H9 (cell line): ENCODE results near the gene RHOJ. TPM values are rescaled to one million over a fixed set of nuclear protein-coding genes. Genes with fewer than 3 reads are reported as not detected.

Experiments used
- DNase-seq: peaks from one replicate; pipeline ENCODE4 v3.0.0-alpha.2; 2017
- H2AFZ ChIP-seq: one replicate; pipeline ENCODE4 v1.6.1; 2013; ENCODE audit warnings: mild to moderate bottlenecking, low read length, control low read depth, moderate library complexity
- H2AK5ac ChIP-seq: 2 replicates; pipeline ENCODE4 v1.6.1; 2013; ENCODE audit warnings: low read length, control low read depth, mixed read lengths; ENCODE audit not compliant: insufficient read length
- H2BK120ac ChIP-seq: one replicate; pipeline ENCODE4 v1.6.1; 2013; ENCODE audit warnings: low read depth, mild to moderate bottlenecking, low read length, control low read depth, inconsistent platforms; ENCODE audit not compliant: poor library complexity, severe bottlenecking
- H2BK12ac ChIP-seq: 2 replicates; pipeline ENCODE4 v1.6.1; 2013; ENCODE audit warnings: low read length, control low read depth, mixed read lengths, low read depth; ENCODE audit not compliant: insufficient read length
- H2BK15ac ChIP-seq: 2 replicates; pipeline ENCODE4 v1.6.1; 2013; ENCODE audit warnings: low read depth, low read length, control low read depth
- H2BK20ac ChIP-seq: one replicate; pipeline ENCODE4 v1.6.1; 2013; ENCODE audit warnings: low read depth, mild to moderate bottlenecking, low read length, control low read depth, inconsistent platforms; ENCODE audit not compliant: poor library complexity, severe bottlenecking
- H2BK5ac ChIP-seq: 2 replicates; pipeline ENCODE4 v1.6.1; 2013; ENCODE audit warnings: low read length, control low read depth, mixed read lengths; ENCODE audit not compliant: insufficient read length
- H3K14ac ChIP-seq: 2 replicates; pipeline ENCODE4 v1.6.1; 2013; ENCODE audit warnings: low read length, control low read depth; ENCODE audit not compliant: insufficient read depth
- H3K18ac ChIP-seq: 2 replicates; pipeline ENCODE4 v1.6.1; 2013; ENCODE audit warnings: low read depth, mild to moderate bottlenecking, mixed read lengths, low read length, control low read depth; ENCODE audit not compliant: insufficient read length
- H3K23ac ChIP-seq: 2 replicates; pipeline ENCODE4 v1.6.1; 2013; ENCODE audit warnings: low read length, control low read depth, mixed read lengths, low read depth; ENCODE audit not compliant: insufficient read length
- H3K23me2 ChIP-seq: 2 replicates; pipeline ENCODE4 v1.6.1; 2013; ENCODE audit warnings: low read depth, mild to moderate bottlenecking, mixed read lengths, low read length, control low read depth; ENCODE audit not compliant: insufficient read length, poor library complexity, severe bottlenecking
- H3K27ac ChIP-seq: 2 replicates; pipeline ENCODE4 v1.5.1; 2013; ENCODE audit warnings: low read length, control low read depth, mixed read lengths, low read depth; ENCODE audit not compliant: insufficient read length
- H3K27me3 ChIP-seq: 2 replicates; pipeline ENCODE4 v1.6.1; 2013; ENCODE audit warnings: low read length, control low read depth, inconsistent platforms; ENCODE audit not compliant: insufficient read depth
- H3K4ac ChIP-seq: 2 replicates; pipeline ENCODE4 v1.6.1; 2013; ENCODE audit warnings: low read depth, mild to moderate bottlenecking, control low read depth, inconsistent platforms, low read length, moderate library complexity
- H3K4me1 ChIP-seq: 2 replicates; pipeline ENCODE4 v1.6.1; 2013; ENCODE audit warnings: low read length, control low read depth, inconsistent platforms; ENCODE audit not compliant: insufficient read depth
- H3K4me2 ChIP-seq: 2 replicates; pipeline ENCODE4 v1.6.1; 2013; ENCODE audit warnings: low read length, control low read depth, mixed read lengths; ENCODE audit not compliant: insufficient read length, insufficient read depth
- H3K56ac ChIP-seq: 2 replicates; pipeline ENCODE4 v1.6.1; 2013; ENCODE audit warnings: low read depth, mild to moderate bottlenecking, mixed read lengths, low read length, control low read depth; ENCODE audit not compliant: insufficient read length
- H3K79me1 ChIP-seq: 2 replicates; pipeline ENCODE4 v1.6.1; 2013; ENCODE audit warnings: low read depth, mild to moderate bottlenecking, moderate library complexity, low read length, control low read depth, inconsistent platforms; ENCODE audit not compliant: insufficient read depth, poor library complexity, severe bottlenecking
- H3K79me2 ChIP-seq: 2 replicates; pipeline ENCODE4 v1.6.1; 2013; ENCODE audit warnings: low read length, control low read depth, inconsistent platforms; ENCODE audit not compliant: insufficient read depth
- H3K9ac ChIP-seq: 2 replicates; pipeline ENCODE4 v1.6.1; 2013; ENCODE audit warnings: low read length, control low read depth, mixed read lengths; ENCODE audit not compliant: insufficient read length; ENCODE audit errors: extremely low read depth
- H3K9me3 ChIP-seq: one replicate; pipeline ENCODE4 v1.6.1; 2013; ENCODE audit warnings: low read depth, low read length, inconsistent platforms; ENCODE audit not compliant: control insufficient read depth
- H3T11ph ChIP-seq: one replicate; pipeline ENCODE4 v1.6.1; 2013; ENCODE audit warnings: mild to moderate bottlenecking, low read length, control low read depth, inconsistent platforms
- H4K20me1 ChIP-seq: one replicate; pipeline ENCODE4 v1.6.1; 2013; ENCODE audit not compliant: control insufficient read depth, insufficient read length, insufficient read depth
- H4K5ac ChIP-seq: 2 replicates; pipeline ENCODE4 v1.6.1; 2013; ENCODE audit warnings: low read depth, mild to moderate bottlenecking, mixed read lengths, low read length, control low read depth; ENCODE audit not compliant: insufficient read length
- H4K8ac ChIP-seq: replicated peaks from 2 replicates; pipeline ENCODE4 v1.6.1; 2013; ENCODE audit warnings: low read length, control low read depth, mixed read lengths, low read depth; ENCODE audit not compliant: insufficient read length
- H4K91ac ChIP-seq: 2 replicates; pipeline ENCODE4 v1.6.1; 2013; ENCODE audit warnings: low read depth, mild to moderate bottlenecking, moderate library complexity, mixed read lengths, low read length, control low read depth; ENCODE audit not compliant: insufficient read length
- H3K27ac Mint-ChIP-seq, 3 experiments: 2 replicates in 2 of 3; 3 replicates in 1 of 3; pipeline ENCODE4 v1.8.0; 2020 to 2021; ENCODE audit warnings: mixed read lengths in 3 of 3, mild to moderate bottlenecking in 1 of 3, moderate library complexity in 1 of 3
- H3K27me3 Mint-ChIP-seq: 2 replicates; pipeline ENCODE4 v1.8.0; 2021; ENCODE audit warnings: low read depth, mild to moderate bottlenecking, moderate library complexity, mixed read lengths
- H3K36me3 Mint-ChIP-seq, 3 experiments: 2 replicates in 2 of 3; 3 replicates in 1 of 3; pipeline ENCODE4 v1.8.0; 2020 to 2021; ENCODE audit warnings: low read depth in 3 of 3, mixed read lengths in 3 of 3; ENCODE audit not compliant: insufficient read depth in 1 of 3
- H3K4me1 Mint-ChIP-seq, 2 experiments: 2 replicates each; pipeline ENCODE4 v1.8.0; 2020; ENCODE audit warnings: mixed read lengths in 2 of 2
- H3K4me3 Mint-ChIP-seq, 2 experiments: 2 replicates in 1 of 2; 3 replicates in 1 of 2; pipeline ENCODE4 v1.8.0; 2020 to 2021; ENCODE audit warnings: mild to moderate bottlenecking in 2 of 2, mixed read lengths in 2 of 2, moderate library complexity in 1 of 2
- H3K9me3 Mint-ChIP-seq, 2 experiments: 2 replicates in 1 of 2; 3 replicates in 1 of 2; pipeline ENCODE4 v1.8.0; 2020; ENCODE audit warnings: mild to moderate bottlenecking in 2 of 2, mixed read lengths in 2 of 2, moderate library complexity in 1 of 2
- WGBS: extraction: QIAGEN DNeasy Blood & Tissue Kit; methylation state at CpG from one replicate; pipeline ENCODE4 v1.1.7; 2013; ENCODE audit warnings: missing lambda C conversion rate, low lambda C conversion rate, mixed read lengths; ENCODE audit not compliant: insufficient read length; ENCODE audit errors: extremely low coverage; 5-methylcytosine and 5-hydroxymethylcytosine counted together
- total RNA-seq: library from RNA; stranded (reverse); gene quantifications from 2 replicates; pipeline ENCODE4 v1.2.1, GENCODE V29; 2021
- TF ChIP-seq, protein P1 (sequence below): fragments of 200-600 bp; sonication (generic); conservative IDR thresholded peaks from 3 replicates; pipeline ENCODE4 v1.8.0; 2021; ENCODE audit warnings: antibody characterized with exemption, mild to moderate bottlenecking

The RHOJ gene
- total RNA-seq, 1 experiment from 2014 or later: not detected

DNA sequence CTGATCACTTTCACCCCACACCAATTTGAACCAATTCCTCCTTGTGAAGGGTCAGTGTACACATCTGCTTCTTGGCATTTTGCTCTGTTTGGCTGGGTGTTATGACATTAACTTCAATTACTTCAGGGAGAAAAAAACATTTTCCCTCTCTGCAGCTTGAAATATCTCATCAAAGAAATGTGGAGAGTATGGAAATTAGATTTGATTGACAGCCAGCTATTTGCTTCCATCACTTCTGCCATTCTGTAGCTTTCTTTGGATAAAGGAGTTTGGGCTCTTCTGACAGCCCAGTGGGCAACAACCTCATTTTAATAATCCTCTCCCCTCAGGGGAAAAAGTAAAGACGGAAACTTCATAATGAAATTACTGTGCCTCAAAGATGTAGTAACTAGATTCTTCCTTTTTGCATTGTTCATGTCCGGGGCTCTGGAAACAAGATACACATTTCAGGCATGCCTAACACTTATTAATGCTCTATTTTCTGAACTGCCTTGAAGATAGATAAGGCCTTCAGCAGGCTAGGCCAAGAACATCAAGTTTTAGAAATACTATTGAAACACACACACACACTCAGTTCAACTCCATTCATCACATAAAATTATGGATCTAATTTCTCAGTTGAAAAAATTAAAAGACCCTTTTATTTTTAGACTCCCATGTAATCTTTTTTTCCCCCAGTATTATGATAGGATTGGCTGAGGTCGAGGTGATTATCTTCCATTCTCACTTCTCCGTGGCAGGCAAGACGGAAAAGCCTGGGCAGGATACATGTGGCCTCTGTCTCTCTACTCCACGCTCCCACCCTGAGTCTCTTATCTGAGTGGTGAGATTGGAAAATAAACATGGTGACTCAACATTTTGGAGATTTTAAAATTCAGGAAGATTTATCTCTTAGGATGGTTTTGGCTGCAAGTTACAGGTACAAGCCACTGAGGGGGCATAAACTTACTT, 124.8 kb downstream of the RHOJ start:
- Histone ChIP-seq H3K4me2 (no peak overlapping the region), H2AFZ (no peak overlapping the region), H4K5ac (no peak overlapping the region), H3K79me1 (no peaks in the 10 kb centered on the region), H3K9ac (no peak overlapping the region), H4K91ac (no peak overlapping the region), H3K18ac (no peak overlapping the region), H3T11ph (no peak overlapping the region), H3K79me2 (no peaks in the 10 kb centered on the region), H3K23me2 (no peaks in the 10 kb centered on the region), H2BK120ac (no peak overlapping the region), H2BK20ac (no peak overlapping the region), H3K4me1 (no peaks in the 10 kb centered on the region), H3K4ac (no peak overlapping the region), H2BK12ac (no peak overlapping the region), H3K23ac (no peak overlapping the region), H3K27me3 (no peaks in the 10 kb centered on the region), H3K14ac (no peak overlapping the region), H4K20me1 (no peaks in the 10 kb centered on the region), H4K8ac (no peak overlapping the region), H3K9me3 (no peaks in the 10 kb centered on the region), H3K56ac (no peak overlapping the region), H3K27ac (no peak overlapping the region), H2AK5ac (no peak overlapping the region), H2BK5ac (no peak overlapping the region), H2BK15ac (no peak overlapping the region)
- no peak overlapping the region for H3K4me3 Mint-ChIP-seq
- no CpG with 5 or more reads among the region's 6 CpGs for WGBS
- H3K9me3 Mint-ChIP-seq: peaks cover 2 to 3% of the 10 kb centered on the region in 2 experiments; a peak in 3 of 5 replicates
- H3K27me3 Mint-ChIP-seq: no peaks in the 10 kb centered on the region
- H3K4me1 Mint-ChIP-seq: peaks cover 8 to 9% of the 10 kb centered on the region in 2 experiments
- TF ChIP-seq, protein P1, sequence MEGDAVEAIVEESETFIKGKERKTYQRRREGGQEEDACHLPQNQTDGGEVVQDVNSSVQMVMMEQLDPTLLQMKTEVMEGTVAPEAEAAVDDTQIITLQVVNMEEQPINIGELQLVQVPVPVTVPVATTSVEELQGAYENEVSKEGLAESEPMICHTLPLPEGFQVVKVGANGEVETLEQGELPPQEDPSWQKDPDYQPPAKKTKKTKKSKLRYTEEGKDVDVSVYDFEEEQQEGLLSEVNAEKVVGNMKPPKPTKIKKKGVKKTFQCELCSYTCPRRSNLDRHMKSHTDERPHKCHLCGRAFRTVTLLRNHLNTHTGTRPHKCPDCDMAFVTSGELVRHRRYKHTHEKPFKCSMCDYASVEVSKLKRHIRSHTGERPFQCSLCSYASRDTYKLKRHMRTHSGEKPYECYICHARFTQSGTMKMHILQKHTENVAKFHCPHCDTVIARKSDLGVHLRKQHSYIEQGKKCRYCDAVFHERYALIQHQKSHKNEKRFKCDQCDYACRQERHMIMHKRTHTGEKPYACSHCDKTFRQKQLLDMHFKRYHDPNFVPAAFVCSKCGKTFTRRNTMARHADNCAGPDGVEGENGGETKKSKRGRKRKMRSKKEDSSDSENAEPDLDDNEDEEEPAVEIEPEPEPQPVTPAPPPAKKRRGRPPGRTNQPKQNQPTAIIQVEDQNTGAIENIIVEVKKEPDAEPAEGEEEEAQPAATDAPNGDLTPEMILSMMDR: no peak
- H3K27ac Mint-ChIP-seq: no peak overlapping the region
- peaks cover 0 to 6% (median 0%) of the 10 kb centered on the region in 3 experiments; a peak in 1 of 7 replicates for H3K36me3 Mint-ChIP-seq
- DNase-seq: no peak
